ENCODE data around the gene SEC16A.

GRCh38 chr9:136395345-136396218 is 87.3 kb downstream of the SEC16A start:
- TF ChIP-seq YY1 (IDR thresholded peaks at IDR 0.05; ENCODE audit: insufficient read depth, insufficient read length) (no peak), ZNF274 (IDR thresholded peaks at IDR 0.05; ENCODE audit: low read depth, low read length) (no peak)
